GM23338 (cell line): ENCODE measurements around the gene CPM.

Experiments used
- CREB1 ChIP-seq: fragments of 250-450 bp; sonication (Bioruptor Pico); IDR thresholded peaks from 2 replicates; pipeline ENCODE4 v1.5.0; 2020; ENCODE audit warnings: low read depth, mild to moderate bottlenecking, moderate library complexity
- EZH2 ChIP-seq: fragments of 200-600 bp; sonication (generic); IDR thresholded peaks from one replicate; pipeline ENCODE4 v1.8.0; 2017; ENCODE audit warnings: antibody characterized with exemption, mild to moderate bottlenecking, low read depth; ENCODE audit not compliant: unreplicated experiment
- EZH2phosphoT487 ChIP-seq: fragments of 200-600 bp; sonication (generic); IDR thresholded peaks from one replicate; pipeline ENCODE4 v1.8.1; 2018; ENCODE audit warnings: antibody characterized with exemption; ENCODE audit not compliant: unreplicated experiment
- JUNB ChIP-seq: IDR thresholded peaks from one replicate; pipeline ENCODE4 v1.6.1; 2016; ENCODE audit warnings: antibody characterized with exemption; ENCODE audit not compliant: unreplicated experiment
- NANOG ChIP-seq: IDR thresholded peaks from 2 replicates; pipeline ENCODE4 v1.6.1; 2016; ENCODE audit warnings: antibody characterized with exemption, borderline replicate concordance
- POLR2AphosphoS5 ChIP-seq: IDR thresholded peaks from 2 replicates; pipeline ENCODE4 v1.6.1; 2016; ENCODE audit warnings: antibody characterized with exemption, low read depth
- STAT1 ChIP-seq: IDR thresholded peaks from one replicate; pipeline ENCODE4 v1.6.1; 2016; ENCODE audit warnings: antibody characterized with exemption; ENCODE audit not compliant: unreplicated experiment
- ZNF114 ChIP-seq: fragments of 250-450 bp; sonication (Bioruptor Pico); IDR thresholded peaks from 2 replicates; pipeline ENCODE4 v1.5.0; 2020; ENCODE audit warnings: mild to moderate bottlenecking, moderate library complexity
- ZNF331 ChIP-seq: fragments of 250-450 bp; sonication (Bioruptor Pico); IDR thresholded peaks from 2 replicates; pipeline ENCODE4 v1.5.0; 2020; ENCODE audit warnings: low read depth, mild to moderate bottlenecking, moderate library complexity
- TF ChIP-seq, protein P1 (sequence below), 2 experiments: fragments of 200-600 bp in 1 of 2; sonication (generic) in 1 of 2; conservative IDR thresholded peaks; 2 replicates each; pipeline versions ENCODE4 v1.5.1 to v1.6.1; 2016 to 2017; ENCODE audit warnings: antibody characterized with exemption in 2 of 2, low read depth in 2 of 2, mild to moderate bottlenecking in 2 of 2, moderate library complexity in 1 of 2
- TF ChIP-seq, protein P2 (sequence below): IDR thresholded peaks from 2 replicates; pipeline ENCODE4 v1.6.1; 2016; ENCODE audit warnings: antibody characterized with exemption
- TF ChIP-seq, protein P3 (sequence below): IDR thresholded peaks from one replicate; pipeline ENCODE4 v1.6.1; 2018; ENCODE audit warnings: antibody characterized with exemption; ENCODE audit not compliant: unreplicated experiment
- TF ChIP-seq, protein P4 (sequence below): fragments of 250-450 bp; sonication (Bioruptor Pico); IDR thresholded peaks from 2 replicates; pipeline ENCODE4 v1.5.0; 2020; ENCODE audit warnings: mild to moderate bottlenecking, moderate library complexity

DNA sequence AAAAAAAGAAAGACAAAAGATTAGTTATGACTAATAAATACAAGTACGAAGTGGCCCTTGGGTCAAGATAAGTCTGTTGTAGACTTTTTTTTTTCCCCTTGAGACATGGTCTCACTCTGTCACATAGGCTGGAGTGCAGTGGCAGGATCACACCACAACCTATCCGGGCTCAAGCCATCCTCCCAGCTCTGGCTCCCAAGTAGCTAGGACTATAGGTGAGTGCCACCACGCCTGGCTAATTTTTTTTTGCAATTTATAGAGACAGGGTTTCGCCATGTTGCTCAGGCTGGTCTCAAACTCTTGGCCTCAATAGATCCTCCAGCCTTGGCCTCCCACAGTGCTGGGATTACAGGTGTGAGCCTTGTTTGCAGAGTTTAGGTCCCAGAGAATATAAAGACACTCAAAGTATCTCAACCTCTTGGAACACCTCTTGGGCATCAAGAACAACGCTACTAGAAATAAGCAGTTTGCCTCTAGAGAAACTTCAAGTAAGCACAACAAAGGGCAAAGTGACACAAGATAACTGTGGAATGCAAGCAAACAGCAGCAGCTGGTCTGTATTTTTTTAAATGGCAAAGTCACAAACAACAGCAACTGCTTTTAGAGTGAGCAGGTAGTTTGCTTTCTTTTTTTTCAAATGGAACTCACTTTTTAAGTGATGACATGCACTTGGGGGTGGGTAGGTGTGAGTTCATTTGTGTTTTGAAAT is 128.9 kb downstream of the CPM start:
- TF ChIP-seq, protein P1, sequence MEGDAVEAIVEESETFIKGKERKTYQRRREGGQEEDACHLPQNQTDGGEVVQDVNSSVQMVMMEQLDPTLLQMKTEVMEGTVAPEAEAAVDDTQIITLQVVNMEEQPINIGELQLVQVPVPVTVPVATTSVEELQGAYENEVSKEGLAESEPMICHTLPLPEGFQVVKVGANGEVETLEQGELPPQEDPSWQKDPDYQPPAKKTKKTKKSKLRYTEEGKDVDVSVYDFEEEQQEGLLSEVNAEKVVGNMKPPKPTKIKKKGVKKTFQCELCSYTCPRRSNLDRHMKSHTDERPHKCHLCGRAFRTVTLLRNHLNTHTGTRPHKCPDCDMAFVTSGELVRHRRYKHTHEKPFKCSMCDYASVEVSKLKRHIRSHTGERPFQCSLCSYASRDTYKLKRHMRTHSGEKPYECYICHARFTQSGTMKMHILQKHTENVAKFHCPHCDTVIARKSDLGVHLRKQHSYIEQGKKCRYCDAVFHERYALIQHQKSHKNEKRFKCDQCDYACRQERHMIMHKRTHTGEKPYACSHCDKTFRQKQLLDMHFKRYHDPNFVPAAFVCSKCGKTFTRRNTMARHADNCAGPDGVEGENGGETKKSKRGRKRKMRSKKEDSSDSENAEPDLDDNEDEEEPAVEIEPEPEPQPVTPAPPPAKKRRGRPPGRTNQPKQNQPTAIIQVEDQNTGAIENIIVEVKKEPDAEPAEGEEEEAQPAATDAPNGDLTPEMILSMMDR (conservative IDR thresholded peaks at IDR 0.05; ENCODE audit: low read depth in 2 of 2) = no peak
- TF ChIP-seq CREB1 (no peak), EZH2 (no peak), POLR2AphosphoS5 (no peak), ZNF331 (CRISPR knock-in tag) (no peak), NANOG (no peak), EZH2phosphoT487 (no peak), ZNF114 (CRISPR knock-in tag) (no peak), JUNB (no peak), STAT1 (no peak)
- TF ChIP-seq, protein P2, sequence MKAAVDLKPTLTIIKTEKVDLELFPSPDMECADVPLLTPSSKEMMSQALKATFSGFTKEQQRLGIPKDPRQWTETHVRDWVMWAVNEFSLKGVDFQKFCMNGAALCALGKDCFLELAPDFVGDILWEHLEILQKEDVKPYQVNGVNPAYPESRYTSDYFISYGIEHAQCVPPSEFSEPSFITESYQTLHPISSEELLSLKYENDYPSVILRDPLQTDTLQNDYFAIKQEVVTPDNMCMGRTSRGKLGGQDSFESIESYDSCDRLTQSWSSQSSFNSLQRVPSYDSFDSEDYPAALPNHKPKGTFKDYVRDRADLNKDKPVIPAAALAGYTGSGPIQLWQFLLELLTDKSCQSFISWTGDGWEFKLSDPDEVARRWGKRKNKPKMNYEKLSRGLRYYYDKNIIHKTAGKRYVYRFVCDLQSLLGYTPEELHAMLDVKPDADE = no peak
- TF ChIP-seq, protein P3, sequence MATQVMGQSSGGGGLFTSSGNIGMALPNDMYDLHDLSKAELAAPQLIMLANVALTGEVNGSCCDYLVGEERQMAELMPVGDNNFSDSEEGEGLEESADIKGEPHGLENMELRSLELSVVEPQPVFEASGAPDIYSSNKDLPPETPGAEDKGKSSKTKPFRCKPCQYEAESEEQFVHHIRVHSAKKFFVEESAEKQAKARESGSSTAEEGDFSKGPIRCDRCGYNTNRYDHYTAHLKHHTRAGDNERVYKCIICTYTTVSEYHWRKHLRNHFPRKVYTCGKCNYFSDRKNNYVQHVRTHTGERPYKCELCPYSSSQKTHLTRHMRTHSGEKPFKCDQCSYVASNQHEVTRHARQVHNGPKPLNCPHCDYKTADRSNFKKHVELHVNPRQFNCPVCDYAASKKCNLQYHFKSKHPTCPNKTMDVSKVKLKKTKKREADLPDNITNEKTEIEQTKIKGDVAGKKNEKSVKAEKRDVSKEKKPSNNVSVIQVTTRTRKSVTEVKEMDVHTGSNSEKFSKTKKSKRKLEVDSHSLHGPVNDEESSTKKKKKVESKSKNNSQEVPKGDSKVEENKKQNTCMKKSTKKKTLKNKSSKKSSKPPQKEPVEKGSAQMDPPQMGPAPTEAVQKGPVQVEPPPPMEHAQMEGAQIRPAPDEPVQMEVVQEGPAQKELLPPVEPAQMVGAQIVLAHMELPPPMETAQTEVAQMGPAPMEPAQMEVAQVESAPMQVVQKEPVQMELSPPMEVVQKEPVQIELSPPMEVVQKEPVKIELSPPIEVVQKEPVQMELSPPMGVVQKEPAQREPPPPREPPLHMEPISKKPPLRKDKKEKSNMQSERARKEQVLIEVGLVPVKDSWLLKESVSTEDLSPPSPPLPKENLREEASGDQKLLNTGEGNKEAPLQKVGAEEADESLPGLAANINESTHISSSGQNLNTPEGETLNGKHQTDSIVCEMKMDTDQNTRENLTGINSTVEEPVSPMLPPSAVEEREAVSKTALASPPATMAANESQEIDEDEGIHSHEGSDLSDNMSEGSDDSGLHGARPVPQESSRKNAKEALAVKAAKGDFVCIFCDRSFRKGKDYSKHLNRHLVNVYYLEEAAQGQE = no peak
- TF ChIP-seq, protein P4, sequence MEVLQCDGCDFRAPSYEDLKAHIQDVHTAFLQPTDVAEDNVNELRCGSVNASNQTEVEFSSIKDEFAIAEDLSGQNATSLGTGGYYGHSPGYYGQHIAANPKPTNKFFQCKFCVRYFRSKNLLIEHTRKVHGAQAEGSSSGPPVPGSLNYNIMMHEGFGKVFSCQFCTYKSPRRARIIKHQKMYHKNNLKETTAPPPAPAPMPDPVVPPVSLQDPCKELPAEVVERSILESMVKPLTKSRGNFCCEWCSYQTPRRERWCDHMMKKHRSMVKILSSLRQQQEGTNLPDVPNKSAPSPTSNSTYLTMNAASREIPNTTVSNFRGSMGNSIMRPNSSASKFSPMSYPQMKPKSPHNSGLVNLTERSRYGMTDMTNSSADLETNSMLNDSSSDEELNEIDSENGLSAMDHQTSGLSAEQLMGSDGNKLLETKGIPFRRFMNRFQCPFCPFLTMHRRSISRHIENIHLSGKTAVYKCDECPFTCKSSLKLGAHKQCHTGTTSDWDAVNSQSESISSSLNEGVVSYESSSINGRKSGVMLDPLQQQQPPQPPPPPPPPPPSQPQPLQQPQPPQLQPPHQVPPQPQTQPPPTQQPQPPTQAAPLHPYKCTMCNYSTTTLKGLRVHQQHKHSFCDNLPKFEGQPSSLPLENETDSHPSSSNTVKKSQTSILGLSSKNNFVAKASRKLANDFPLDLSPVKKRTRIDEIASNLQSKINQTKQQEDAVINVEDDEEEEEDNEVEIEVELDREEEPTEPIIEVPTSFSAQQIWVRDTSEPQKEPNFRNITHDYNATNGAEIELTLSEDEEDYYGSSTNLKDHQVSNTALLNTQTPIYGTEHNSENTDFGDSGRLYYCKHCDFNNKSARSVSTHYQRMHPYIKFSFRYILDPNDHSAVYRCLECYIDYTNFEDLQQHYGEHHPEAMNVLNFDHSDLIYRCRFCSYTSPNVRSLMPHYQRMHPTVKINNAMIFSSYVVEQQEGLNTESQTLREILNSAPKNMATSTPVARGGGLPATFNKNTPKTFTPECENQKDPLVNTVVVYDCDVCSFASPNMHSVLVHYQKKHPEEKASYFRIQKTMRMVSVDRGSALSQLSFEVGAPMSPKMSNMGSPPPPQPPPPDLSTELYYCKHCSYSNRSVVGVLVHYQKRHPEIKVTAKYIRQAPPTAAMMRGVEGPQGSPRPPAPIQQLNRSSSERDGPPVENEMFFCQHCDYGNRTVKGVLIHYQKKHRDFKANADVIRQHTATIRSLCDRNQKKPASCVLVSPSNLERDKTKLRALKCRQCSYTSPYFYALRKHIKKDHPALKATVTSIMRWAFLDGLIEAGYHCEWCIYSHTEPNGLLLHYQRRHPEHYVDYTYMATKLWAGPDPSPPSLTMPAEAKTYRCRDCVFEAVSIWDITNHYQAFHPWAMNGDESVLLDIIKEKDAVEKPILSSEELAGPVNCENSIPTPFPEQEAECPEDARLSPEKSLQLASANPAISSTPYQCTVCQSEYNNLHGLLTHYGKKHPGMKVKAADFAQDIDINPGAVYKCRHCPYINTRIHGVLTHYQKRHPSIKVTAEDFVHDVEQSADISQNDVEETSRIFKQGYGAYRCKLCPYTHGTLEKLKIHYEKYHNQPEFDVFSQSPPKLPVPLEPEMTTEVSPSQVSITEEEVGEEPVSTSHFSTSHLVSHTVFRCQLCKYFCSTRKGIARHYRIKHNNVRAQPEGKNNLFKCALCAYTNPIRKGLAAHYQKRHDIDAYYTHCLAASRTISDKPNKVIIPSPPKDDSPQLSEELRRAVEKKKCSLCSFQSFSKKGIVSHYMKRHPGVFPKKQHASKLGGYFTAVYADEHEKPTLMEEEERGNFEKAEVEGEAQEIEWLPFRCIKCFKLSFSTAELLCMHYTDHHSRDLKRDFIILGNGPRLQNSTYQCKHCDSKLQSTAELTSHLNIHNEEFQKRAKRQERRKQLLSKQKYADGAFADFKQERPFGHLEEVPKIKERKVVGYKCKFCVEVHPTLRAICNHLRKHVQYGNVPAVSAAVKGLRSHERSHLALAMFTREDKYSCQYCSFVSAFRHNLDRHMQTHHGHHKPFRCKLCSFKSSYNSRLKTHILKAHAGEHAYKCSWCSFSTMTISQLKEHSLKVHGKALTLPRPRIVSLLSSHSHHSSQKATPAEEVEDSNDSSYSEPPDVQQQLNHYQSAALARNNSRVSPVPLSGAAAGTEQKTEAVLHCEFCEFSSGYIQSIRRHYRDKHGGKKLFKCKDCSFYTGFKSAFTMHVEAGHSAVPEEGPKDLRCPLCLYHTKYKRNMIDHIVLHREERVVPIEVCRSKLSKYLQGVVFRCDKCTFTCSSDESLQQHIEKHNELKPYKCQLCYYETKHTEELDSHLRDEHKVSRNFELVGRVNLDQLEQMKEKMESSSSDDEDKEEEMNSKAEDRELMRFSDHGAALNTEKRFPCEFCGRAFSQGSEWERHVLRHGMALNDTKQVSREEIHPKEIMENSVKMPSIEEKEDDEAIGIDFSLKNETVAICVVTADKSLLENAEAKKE (CRISPR knock-in tag) = no peak
